Lung (tissue), 12 donors: ENCODE data around the gene PPM1B. TPM values are rescaled to one million over a fixed set of nuclear protein-coding genes. Genes with fewer than 3 reads are reported as not detected.

Source experiments
- ATAC-seq: fragments of 200-7000 bp; cut with Tn5 transposase; one replicate; pipeline ENCODE4 v1.9.1; 2020; ENCODE audit warnings: moderate number of reproducible peaks; ENCODE audit not compliant: insufficient read depth, low FRiP score
- DNase-seq, 3 donors: peaks; one replicate each; pipeline ENCODE4 v3.0.0-alpha.2; 2013 to 2017
- H3K27ac ChIP-seq, 2 donors: one replicate each; pipeline ENCODE4 v1.5.1; 2013; ENCODE audit warnings: mild to moderate bottlenecking in 2 of 2, moderate library complexity in 2 of 2, control low read depth in 1 of 2, inconsistent platforms in 1 of 2, low read depth in 1 of 2, low read length in 1 of 2
- H3K27me3 ChIP-seq, 3 donors: one replicate each; pipeline ENCODE4 v1.5.1; 2013; ENCODE audit warnings: low read length in 2 of 3; ENCODE audit not compliant: control insufficient read depth in 3 of 3, insufficient read depth in 3 of 3
- H3K36me3 ChIP-seq, 4 donors: one replicate each; pipeline ENCODE4 v1.5.1; 2013; ENCODE audit warnings: low read length in 4 of 4, mild to moderate bottlenecking in 1 of 4, moderate library complexity in 1 of 4; ENCODE audit not compliant: control insufficient read depth in 4 of 4, insufficient read depth in 4 of 4
- H3K4me1 ChIP-seq, 5 donors: one replicate each; pipeline ENCODE4 v1.5.1; 2013; ENCODE audit warnings: low read length in 5 of 5, mild to moderate bottlenecking in 2 of 5, moderate library complexity in 1 of 5; ENCODE audit not compliant: control insufficient read depth in 5 of 5, insufficient read depth in 5 of 5
- H3K4me3 ChIP-seq: one replicate; pipeline ENCODE4 v1.5.1; 2013; ENCODE audit warnings: mild to moderate bottlenecking, control low read depth, moderate library complexity
- H3K9ac ChIP-seq, 2 donors: one replicate each; pipeline ENCODE4 v1.5.1; 2013; ENCODE audit warnings: low read length in 2 of 2, control low read depth in 1 of 2; ENCODE audit not compliant: insufficient read depth in 1 of 2
- H3K9me3 ChIP-seq, 4 donors: one replicate each; pipeline ENCODE4 v1.5.1; 2013; ENCODE audit warnings: low read length in 3 of 4, mild to moderate bottlenecking in 1 of 4, moderate library complexity in 1 of 4; ENCODE audit not compliant: control insufficient read depth in 4 of 4, insufficient read depth in 3 of 4
- WGBS, 2 donors: extraction: QIAGEN DNeasy Blood & Tissue Kit; methylation state at CpG; one replicate each; pipeline ENCODE4 v1.1.7; 2013; 5-methylcytosine and 5-hydroxymethylcytosine counted together
- polyA plus RNA-seq, 2 donors: library from polyadenylated mRNA; stranded (reverse); fragments of 200-250 nt; gene quantifications; one replicate each; pipeline ENCODE4 v1.2.1, GENCODE V29; 2013
- total RNA-seq, 2 donors: library from RNA; depleted of rRNA in 1 of 2; stranded (reverse); fragments of >200 nt in 1 of 2; gene quantifications; one replicate each; pipeline ENCODE4 v1.2.1, GENCODE V29; 2014 to 2021
- TF ChIP-seq, protein P1 (sequence below): IDR thresholded peaks from 2 replicates; pipeline ENCODE4 v1.5.1; 2012; ENCODE audit warnings: mild to moderate bottlenecking; ENCODE audit errors: control extremely low read depth, extremely low read depth
- donor health status: control.
- donor health status: control.
- donor health status: Bipolar disorder and iron deficiency.
- donor health status: healthy.
- donor health status: DM: yes; HTN: yes; CAD: no.

The PPM1B gene
- total and polyA plus RNA-seq, 4 donors = 18.2 to 66.2 (median 29.6) TPM

DNA sequence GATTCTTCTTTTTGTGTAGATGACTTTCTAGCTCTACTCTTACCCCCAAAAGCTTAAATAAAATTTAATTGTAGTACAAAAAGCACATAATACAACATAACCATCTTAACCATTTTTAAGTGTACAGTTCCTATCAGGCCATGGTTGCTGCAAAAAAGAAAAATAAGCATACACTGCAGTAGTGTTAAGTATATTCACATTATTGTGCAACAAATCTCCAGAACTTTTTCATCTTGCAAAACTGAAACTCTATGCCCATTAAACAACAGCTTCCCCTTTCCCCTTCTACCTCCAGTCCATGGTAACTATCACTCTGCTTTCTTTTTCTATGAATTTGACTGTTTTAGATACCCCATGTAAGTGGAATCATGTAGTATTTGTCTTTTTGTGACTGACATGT is 18.1 kb downstream of the PPM1B start:
- Histone ChIP-seq H3K27me3 (no peaks in the 10 kb centered on the region), H3K9me3 (no peaks in the 10 kb centered on the region), H3K27ac (no peak overlapping the region), H3K4me3 (no peak overlapping the region), H3K36me3 (peaks cover 0 to 2% (median 0%) of the 10 kb centered on the region in 4 donors), H3K9ac (no peak overlapping the region), H3K4me1 (peaks cover 0 to 7% (median 1%) of the 10 kb centered on the region in 5 donors)
- TF ChIP-seq, protein P1, sequence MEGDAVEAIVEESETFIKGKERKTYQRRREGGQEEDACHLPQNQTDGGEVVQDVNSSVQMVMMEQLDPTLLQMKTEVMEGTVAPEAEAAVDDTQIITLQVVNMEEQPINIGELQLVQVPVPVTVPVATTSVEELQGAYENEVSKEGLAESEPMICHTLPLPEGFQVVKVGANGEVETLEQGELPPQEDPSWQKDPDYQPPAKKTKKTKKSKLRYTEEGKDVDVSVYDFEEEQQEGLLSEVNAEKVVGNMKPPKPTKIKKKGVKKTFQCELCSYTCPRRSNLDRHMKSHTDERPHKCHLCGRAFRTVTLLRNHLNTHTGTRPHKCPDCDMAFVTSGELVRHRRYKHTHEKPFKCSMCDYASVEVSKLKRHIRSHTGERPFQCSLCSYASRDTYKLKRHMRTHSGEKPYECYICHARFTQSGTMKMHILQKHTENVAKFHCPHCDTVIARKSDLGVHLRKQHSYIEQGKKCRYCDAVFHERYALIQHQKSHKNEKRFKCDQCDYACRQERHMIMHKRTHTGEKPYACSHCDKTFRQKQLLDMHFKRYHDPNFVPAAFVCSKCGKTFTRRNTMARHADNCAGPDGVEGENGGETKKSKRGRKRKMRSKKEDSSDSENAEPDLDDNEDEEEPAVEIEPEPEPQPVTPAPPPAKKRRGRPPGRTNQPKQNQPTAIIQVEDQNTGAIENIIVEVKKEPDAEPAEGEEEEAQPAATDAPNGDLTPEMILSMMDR = no peak
- DNase-seq = no peak
- ATAC-seq = no peak

DNA sequence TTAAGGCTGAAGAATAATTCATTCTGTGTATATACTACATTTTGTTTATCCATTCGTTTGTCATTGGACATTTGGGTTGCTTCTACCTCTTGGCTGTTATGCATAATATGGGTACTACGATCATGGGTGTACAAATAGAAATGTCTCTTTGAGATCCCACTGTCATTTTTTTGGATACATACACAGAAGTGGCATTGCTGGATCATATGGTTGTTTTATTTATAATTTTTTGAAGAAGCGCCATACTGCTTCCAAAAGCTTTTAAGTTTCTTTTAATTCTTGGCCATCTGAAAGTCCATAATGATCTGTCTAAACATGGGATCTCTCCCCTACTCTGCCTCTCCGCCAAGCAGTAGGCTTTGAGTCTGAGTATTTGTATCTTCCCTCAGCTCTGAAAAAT is 18.6 kb downstream of the PPM1B start:
- TF ChIP-seq, protein P1 = no peak
- peaks cover 0 to 7% (median 1%) of the 10 kb centered on the region in 5 donors for H3K4me1 ChIP-seq
- peaks cover 0 to 2% (median 0%) of the 10 kb centered on the region in 4 donors for H3K36me3 ChIP-seq
- WGBS, 2 donors = 88 to 90% methylated on average over 4 of the region's 4 CpGs
- DNase-seq (no peak), ATAC-seq (no peak)
- H3K4me3 ChIP-seq = no peak overlapping the region
- H3K9me3 ChIP-seq = no peaks in the 10 kb centered on the region
- H3K9ac ChIP-seq = no peak overlapping the region
- no peaks in the 10 kb centered on the region for H3K27me3 ChIP-seq
- no peak overlapping the region for H3K27ac ChIP-seq

DNA sequence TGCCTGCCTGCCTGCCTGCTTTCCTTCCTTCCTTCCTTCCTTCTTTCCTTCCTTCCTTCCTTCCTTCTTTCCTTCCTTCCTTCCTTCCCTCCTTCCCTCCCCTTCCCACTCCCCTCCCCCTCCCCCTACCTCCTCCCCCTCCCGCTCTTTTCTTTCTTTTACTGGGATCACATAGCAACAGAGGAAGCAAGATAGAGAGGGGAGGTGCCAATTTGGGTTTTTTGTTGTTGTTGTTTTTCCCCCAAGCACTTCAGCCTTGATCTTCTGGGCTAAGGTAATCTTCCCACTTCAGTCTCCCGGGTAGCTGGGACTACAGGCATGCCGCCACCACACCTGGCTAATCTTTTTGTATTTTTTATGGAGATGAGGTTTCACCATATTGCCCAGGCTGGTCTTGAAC is 20.0 kb downstream of the PPM1B start:
- DNase-seq = no peak
- Histone ChIP-seq H3K4me1 (peaks cover 0 to 7% (median 1%) of the 10 kb centered on the region in 5 donors), H3K9ac (no peak overlapping the region), H3K27ac (no peak overlapping the region), H3K27me3 (no peaks in the 10 kb centered on the region), H3K4me3 (no peak overlapping the region), H3K36me3 (peaks cover 0 to 2% (median 0%) of the 10 kb centered on the region in 4 donors), H3K9me3 (no peaks in the 10 kb centered on the region)
- TF ChIP-seq, protein P1 = no peak
- ATAC-seq = no peak
- 86 to 89% methylated on average over 3 of the region's 3 CpGs for WGBS, 2 donors

GRCh38 chr2:44189104-44189503 is 20.4 kb downstream of the PPM1B start:
- H3K27ac ChIP-seq = no peak overlapping the region
- H3K9me3 ChIP-seq = no peaks in the 10 kb centered on the region
- H3K36me3 ChIP-seq = peaks cover 0 to 2% (median 0%) of the 10 kb centered on the region in 4 donors
- peaks cover 0 to 7% (median 2%) of the 10 kb centered on the region in 5 donors for H3K4me1 ChIP-seq
- DNase-seq = no peak
- no peak overlapping the region for H3K9ac ChIP-seq
- no peak for ATAC-seq
- WGBS, 2 donors = 80 to 87% methylated on average over 4 of the region's 4 CpGs
- no peaks in the 10 kb centered on the region for H3K27me3 ChIP-seq
- H3K4me3 ChIP-seq = no peak overlapping the region
- TF ChIP-seq, protein P1 = no peak
